Heart left ventricle (tissue), 13 donors: Measurements from ENCODE around the gene ATP6V0A4.

Experiments used
- POLR2A ChIP-seq, 2 donors: fragments of 450-650 bp; IDR thresholded peaks; one replicate each; pipeline ENCODE4 v1.6.1; 2017; ENCODE audit warnings: antibody characterized with exemption in 2 of 2, mild to moderate bottlenecking in 2 of 2, moderate library complexity in 2 of 2
- TF ChIP-seq, protein P1 (sequence below), 12 donors: fragments of 200-600 bp; sonication (generic) in 4 of 12; IDR thresholded peaks; one replicate each; pipeline versions ENCODE4 v1.5.0 to v1.8.0; 2018 to 2022; ENCODE audit warnings: antibody characterized with exemption in 12 of 12, mild to moderate bottlenecking in 5 of 12
- donor health status: ischemic (EF 13 %, LVEDD 7.1; RV severe dilation, severe dysfunction).
- donor health status: DM: no; HTN: yes; CAD: no.
- donor health status: DM: no; HTN: no; CAD: no.
- donor health status: ischemic (EF 25% LVEDD 6.9; RV normal size, moderate dysfunction).
- donor health status: ischemic (EF 25% LVEDD 5.7; RV mildly dilated, moderate dysfunction).
- donor health status: ischemic (EF 35%, LVEDD 5.7; RV mildly dilated, moderate dysfunction).
- donor health status: nonischemic (EF 11% LVEDD 7.7; RV severe dilation, severe dysfunction).
- donor health status: DM: yes; HTN: yes; CAD: no.
- donor health status: PGD.
- donor health status: ischemic (EF 29% LVEDD 5.4; RV normal size, mild dysfunction).
- donor health status: nonischemic (EF 23%, LVEDD 6.1; RV moderate dilation, normal function).

DNA sequence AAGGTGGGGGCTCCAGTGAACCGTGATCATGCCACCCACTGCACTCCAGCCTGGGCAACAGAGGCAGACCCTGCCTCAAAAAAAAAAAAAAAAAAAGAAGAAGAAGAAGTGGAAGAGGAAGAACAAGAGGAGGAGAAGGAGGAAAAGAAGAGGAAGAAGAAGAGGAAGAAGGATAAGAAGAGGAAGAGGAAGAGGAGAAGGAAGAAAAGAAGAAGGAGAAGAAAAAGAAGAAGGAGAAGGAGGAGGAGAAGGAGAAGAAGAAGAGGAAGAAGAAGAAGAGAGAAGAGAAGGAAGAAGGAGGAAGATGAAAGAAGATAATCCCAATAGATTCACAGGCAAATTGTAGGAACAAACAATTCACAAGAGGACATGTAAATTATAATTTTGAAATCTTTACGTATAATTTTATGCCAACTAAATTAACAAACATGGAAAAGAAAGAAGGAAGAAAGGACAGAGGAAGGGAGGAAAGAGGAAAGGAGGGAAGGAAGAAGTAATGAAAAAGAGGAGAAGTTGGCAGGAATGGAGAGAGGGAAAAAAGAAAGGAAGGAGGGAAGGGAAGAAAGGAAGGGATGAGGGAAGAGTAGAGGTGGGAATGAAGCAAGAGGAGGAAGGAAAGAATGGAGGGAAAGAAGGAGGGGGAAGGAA is 100.3 kb downstream of the ATP6V0A4 start:
- TF ChIP-seq, protein P1, sequence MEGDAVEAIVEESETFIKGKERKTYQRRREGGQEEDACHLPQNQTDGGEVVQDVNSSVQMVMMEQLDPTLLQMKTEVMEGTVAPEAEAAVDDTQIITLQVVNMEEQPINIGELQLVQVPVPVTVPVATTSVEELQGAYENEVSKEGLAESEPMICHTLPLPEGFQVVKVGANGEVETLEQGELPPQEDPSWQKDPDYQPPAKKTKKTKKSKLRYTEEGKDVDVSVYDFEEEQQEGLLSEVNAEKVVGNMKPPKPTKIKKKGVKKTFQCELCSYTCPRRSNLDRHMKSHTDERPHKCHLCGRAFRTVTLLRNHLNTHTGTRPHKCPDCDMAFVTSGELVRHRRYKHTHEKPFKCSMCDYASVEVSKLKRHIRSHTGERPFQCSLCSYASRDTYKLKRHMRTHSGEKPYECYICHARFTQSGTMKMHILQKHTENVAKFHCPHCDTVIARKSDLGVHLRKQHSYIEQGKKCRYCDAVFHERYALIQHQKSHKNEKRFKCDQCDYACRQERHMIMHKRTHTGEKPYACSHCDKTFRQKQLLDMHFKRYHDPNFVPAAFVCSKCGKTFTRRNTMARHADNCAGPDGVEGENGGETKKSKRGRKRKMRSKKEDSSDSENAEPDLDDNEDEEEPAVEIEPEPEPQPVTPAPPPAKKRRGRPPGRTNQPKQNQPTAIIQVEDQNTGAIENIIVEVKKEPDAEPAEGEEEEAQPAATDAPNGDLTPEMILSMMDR (IDR thresholded peaks at IDR 0.05) = no peak
- no peak for TF ChIP-seq POLR2A (IDR thresholded peaks at IDR 0.05)
